Astrocyte (in vitro differentiated cells and primary cell): ENCODE results near the gene AGRN. TPM values are rescaled to one million over a fixed set of nuclear protein-coding genes. Genes with fewer than 3 reads are reported as not detected.

ENCODE experiments used
- DNase-seq: peaks from one replicate; pipeline ENCODE4 v3.0.0-alpha.2; 2010; ENCODE audit warnings: low read depth
- FAIRE-seq: peaks from 2 replicates; lab custom pipeline; 2011; peaks lifted over from hg19 to GRCh38; lab: Jason Lieb, UNC
- H2AFZ ChIP-seq: 2 replicates; pipeline ENCODE4 v1.6.0; 2012; ENCODE audit warnings: low read depth, low read length, inconsistent platforms
- H3K27ac ChIP-seq: 2 replicates; pipeline ENCODE4 v1.5.1; 2011; ENCODE audit warnings: low read depth, low read length, inconsistent platforms
- H3K27me3 ChIP-seq: 2 replicates; pipeline ENCODE4 v1.6.0; 2011; ENCODE audit warnings: low read length, inconsistent platforms; ENCODE audit not compliant: insufficient read depth
- H3K36me3 ChIP-seq: 2 replicates; pipeline ENCODE4 v1.5.1; 2011; ENCODE audit warnings: low read length, inconsistent platforms; ENCODE audit not compliant: insufficient read depth
- H3K4me1 ChIP-seq: 2 replicates; pipeline ENCODE4 v1.5.1; 2011; ENCODE audit warnings: low read length, inconsistent platforms; ENCODE audit not compliant: insufficient read depth
- H3K4me2 ChIP-seq: 2 replicates; pipeline ENCODE4 v1.6.0; 2012; ENCODE audit warnings: low read length, inconsistent platforms
- H3K4me3 ChIP-seq: 2 replicates; pipeline ENCODE4 v1.5.1; 2011; ENCODE audit warnings: low read depth, mild to moderate bottlenecking, low read length, inconsistent platforms; ENCODE audit not compliant: insufficient read depth
- H3K79me2 ChIP-seq: 2 replicates; pipeline ENCODE4 v1.6.0; 2012; ENCODE audit warnings: mild to moderate bottlenecking, low read length, inconsistent platforms; ENCODE audit not compliant: insufficient read depth
- H3K9ac ChIP-seq: 2 replicates; pipeline ENCODE4 v1.6.0; 2012; ENCODE audit warnings: mild to moderate bottlenecking, low read length, inconsistent platforms
- H3K9me3 ChIP-seq: 2 replicates; pipeline ENCODE4 v1.5.1; 2012; ENCODE audit warnings: low read depth, mild to moderate bottlenecking, low read length, inconsistent platforms; ENCODE audit not compliant: insufficient read depth
- H4K20me1 ChIP-seq: 2 replicates; pipeline ENCODE4 v1.6.0; 2012; ENCODE audit warnings: low read length, inconsistent platforms; ENCODE audit not compliant: insufficient read depth
- H3K27ac Mint-ChIP-seq: one replicate; pipeline ENCODE4 v1.8.0; 2021; ENCODE audit warnings: mild to moderate bottlenecking, mixed read lengths; ENCODE audit not compliant: unreplicated experiment
- H3K27me3 Mint-ChIP-seq: one replicate; pipeline ENCODE4 v1.8.0; 2021; ENCODE audit warnings: low read depth, mixed read lengths; ENCODE audit not compliant: unreplicated experiment
- H3K36me3 Mint-ChIP-seq: one replicate; pipeline ENCODE4 v1.8.0; 2021; ENCODE audit warnings: low read depth, mixed read lengths; ENCODE audit not compliant: unreplicated experiment
- H3K4me1 Mint-ChIP-seq: one replicate; pipeline ENCODE4 v1.8.0; 2021; ENCODE audit warnings: low read depth, mixed read lengths; ENCODE audit not compliant: unreplicated experiment
- H3K4me3 Mint-ChIP-seq: one replicate; pipeline ENCODE4 v1.8.0; 2021; ENCODE audit warnings: mild to moderate bottlenecking, moderate library complexity, mixed read lengths; ENCODE audit not compliant: unreplicated experiment
- H3K9me3 Mint-ChIP-seq: one replicate; pipeline ENCODE4 v1.8.0; 2021; ENCODE audit warnings: mild to moderate bottlenecking, mixed read lengths; ENCODE audit not compliant: unreplicated experiment
- EZH2 ChIP-seq: IDR thresholded peaks from 2 replicates; pipeline ENCODE4 v1.6.1; 2012; ENCODE audit warnings: mild to moderate bottlenecking, low read length, inconsistent platforms; ENCODE audit not compliant: insufficient read depth
- total RNA-seq: library from RNA; stranded (reverse); gene quantifications from 2 replicates; pipeline ENCODE4 v1.2.1, GENCODE V29; 2021
- TF ChIP-seq, protein P1 (sequence below): IDR thresholded peaks from 2 replicates; pipeline ENCODE4 v1.5.1; 2011; ENCODE audit warnings: low read depth, mild to moderate bottlenecking, inconsistent platforms, low read length, moderate library complexity; ENCODE audit not compliant: insufficient read depth

The AGRN gene
- total RNA-seq, 1 donor from 2014 or later, result 589 TPM

DNA sequence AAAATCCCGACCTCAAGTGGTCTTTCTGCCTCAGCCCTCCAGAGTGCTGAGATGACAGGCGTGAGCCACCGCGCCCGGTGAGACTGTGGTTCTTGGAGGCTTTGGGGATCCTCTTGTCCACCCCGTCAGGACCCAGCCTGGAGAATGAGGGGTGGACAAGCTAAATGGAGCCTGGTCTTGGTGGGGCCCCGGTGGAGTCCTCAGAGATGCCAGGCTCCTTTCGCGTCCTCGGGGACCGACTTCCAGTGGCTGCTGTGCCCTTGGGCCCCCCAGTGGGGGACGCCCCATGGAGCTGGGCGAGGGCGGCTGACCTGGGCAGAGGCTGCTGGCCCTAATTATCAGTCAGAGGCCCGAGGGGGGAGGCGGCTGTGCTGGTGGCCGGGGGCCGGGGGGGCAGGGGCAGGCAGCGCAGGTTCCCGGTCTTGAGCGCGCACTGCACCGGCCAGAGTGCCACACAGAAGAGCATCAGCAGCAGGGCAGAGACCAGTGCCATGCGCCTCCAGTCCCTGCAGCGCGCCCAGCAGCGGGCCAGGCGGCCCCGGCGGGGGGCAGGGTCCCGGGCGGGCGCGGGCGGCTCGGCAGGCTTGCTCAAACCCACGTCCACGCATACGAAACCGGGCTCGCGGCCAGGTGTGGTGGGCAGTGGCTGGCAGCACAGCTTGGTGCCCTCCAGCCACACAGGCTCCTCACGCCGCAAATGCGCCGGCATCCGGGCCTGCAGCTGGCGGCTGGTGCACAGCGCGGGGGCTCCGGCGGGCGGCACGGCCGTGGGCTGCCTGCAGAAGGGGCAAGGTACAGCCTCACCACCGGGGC, 51.8 kb downstream of the AGRN start:
- H3K4me3 ChIP-seq, result no peak overlapping the region
- peaks cover 3% of the 10 kb centered on the region for H3K27me3 Mint-ChIP-seq
- H3K79me2 ChIP-seq, result no peaks in the 10 kb centered on the region
- peaks cover 4% of the 10 kb centered on the region for H3K4me1 Mint-ChIP-seq
- no peaks in the 10 kb centered on the region for H3K27me3 ChIP-seq
- no peak for TF ChIP-seq EZH2
- TF ChIP-seq, protein P1, sequence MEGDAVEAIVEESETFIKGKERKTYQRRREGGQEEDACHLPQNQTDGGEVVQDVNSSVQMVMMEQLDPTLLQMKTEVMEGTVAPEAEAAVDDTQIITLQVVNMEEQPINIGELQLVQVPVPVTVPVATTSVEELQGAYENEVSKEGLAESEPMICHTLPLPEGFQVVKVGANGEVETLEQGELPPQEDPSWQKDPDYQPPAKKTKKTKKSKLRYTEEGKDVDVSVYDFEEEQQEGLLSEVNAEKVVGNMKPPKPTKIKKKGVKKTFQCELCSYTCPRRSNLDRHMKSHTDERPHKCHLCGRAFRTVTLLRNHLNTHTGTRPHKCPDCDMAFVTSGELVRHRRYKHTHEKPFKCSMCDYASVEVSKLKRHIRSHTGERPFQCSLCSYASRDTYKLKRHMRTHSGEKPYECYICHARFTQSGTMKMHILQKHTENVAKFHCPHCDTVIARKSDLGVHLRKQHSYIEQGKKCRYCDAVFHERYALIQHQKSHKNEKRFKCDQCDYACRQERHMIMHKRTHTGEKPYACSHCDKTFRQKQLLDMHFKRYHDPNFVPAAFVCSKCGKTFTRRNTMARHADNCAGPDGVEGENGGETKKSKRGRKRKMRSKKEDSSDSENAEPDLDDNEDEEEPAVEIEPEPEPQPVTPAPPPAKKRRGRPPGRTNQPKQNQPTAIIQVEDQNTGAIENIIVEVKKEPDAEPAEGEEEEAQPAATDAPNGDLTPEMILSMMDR, result no peak
- H3K36me3 ChIP-seq, result no peaks in the 10 kb centered on the region
- H3K27ac Mint-ChIP-seq, result no peak overlapping the region
- no peak overlapping the region for H3K9ac ChIP-seq
- peaks cover 2% of the 10 kb centered on the region for H3K36me3 Mint-ChIP-seq
- no peaks in the 10 kb centered on the region for H3K9me3 Mint-ChIP-seq
- no peak for DNase-seq
- H4K20me1 ChIP-seq, result no peaks in the 10 kb centered on the region
- no peak overlapping the region for H3K4me3 Mint-ChIP-seq
- no peak overlapping the region for H2AFZ ChIP-seq
- no peak overlapping the region for H3K27ac ChIP-seq
- FAIRE-seq, result no peak
- no peaks in the 10 kb centered on the region for H3K9me3 ChIP-seq
- H3K4me1 ChIP-seq, result peaks cover 12% of the 10 kb centered on the region
- H3K4me2 ChIP-seq, result no peak overlapping the region

DNA sequence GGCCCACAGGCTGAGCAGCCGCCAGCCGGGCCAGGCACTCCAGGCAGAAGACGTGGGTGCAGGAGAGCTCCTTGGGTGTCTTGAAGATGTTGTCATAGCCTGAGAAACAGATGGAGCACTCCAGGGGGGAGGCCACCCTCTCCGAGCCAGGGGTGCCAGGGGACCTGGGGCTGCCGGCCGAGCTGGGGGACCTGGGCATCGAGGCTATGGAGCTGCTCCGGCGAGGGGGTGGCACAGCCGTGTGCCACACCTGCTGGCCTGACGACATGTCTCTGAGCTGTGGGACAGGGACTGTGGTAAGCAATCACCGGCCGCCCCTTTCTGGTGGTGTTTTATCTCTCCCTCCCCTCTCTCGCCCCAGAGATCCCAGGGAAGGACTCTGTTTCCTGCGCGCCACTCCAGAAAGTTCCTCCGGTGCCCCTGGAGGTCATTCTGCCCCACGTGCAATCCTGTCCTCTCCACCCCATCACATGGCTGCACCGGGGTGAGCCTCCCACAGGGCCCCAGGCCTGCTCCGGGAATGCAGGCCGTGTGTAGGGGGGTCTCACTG, 52.5 kb downstream of the AGRN start:
- no peak overlapping the region for H3K4me2 ChIP-seq
- no peak overlapping the region for H3K27ac Mint-ChIP-seq
- no peak overlapping the region for H3K9ac ChIP-seq
- no peaks in the 10 kb centered on the region for H3K27me3 ChIP-seq
- no peaks in the 10 kb centered on the region for H4K20me1 ChIP-seq
- H3K4me1 ChIP-seq, result peaks cover 12% of the 10 kb centered on the region
- no peak for DNase-seq
- no peak overlapping the region for H3K4me3 ChIP-seq
- no peak for FAIRE-seq
- H3K4me3 Mint-ChIP-seq, result no peak overlapping the region
- no peak overlapping the region for H3K27ac ChIP-seq
- no peak overlapping the region for H2AFZ ChIP-seq
- H3K79me2 ChIP-seq, result no peaks in the 10 kb centered on the region
- H3K9me3 ChIP-seq, result no peaks in the 10 kb centered on the region
- H3K36me3 Mint-ChIP-seq, result peaks cover 2% of the 10 kb centered on the region
- peaks cover 3% of the 10 kb centered on the region for H3K27me3 Mint-ChIP-seq
- H3K4me1 Mint-ChIP-seq, result peaks cover 4% of the 10 kb centered on the region
- H3K9me3 Mint-ChIP-seq, result no peaks in the 10 kb centered on the region
- TF ChIP-seq, protein P1, result no peak
- no peak for TF ChIP-seq EZH2
- H3K36me3 ChIP-seq, result no peaks in the 10 kb centered on the region
